Retinal pigment epithelial cell (primary cell): Measurements from ENCODE around the gene C1QTNF5.

Experiments
- DNase-seq: peaks from one replicate; pipeline ENCODE4 v3.0.0-alpha.2; 2010; ENCODE audit warnings: low read depth
- H3K4me3 ChIP-seq: 2 replicates; pipeline ENCODE4 v1.5.1; 2011; ENCODE audit warnings: mild to moderate bottlenecking, low read length, control low read depth, moderate library complexity
- CTCF ChIP-seq: conservative IDR thresholded peaks from 2 replicates; pipeline ENCODE4 v1.5.1; 2011; ENCODE audit warnings: low read depth, low read length, control low read depth, inconsistent platforms

Gene C1QTNF5

GRCh38 chr11:119320240-119320775 lies 20.4 kb downstream of the C1QTNF5 start:
- no peak for TF ChIP-seq CTCF
- DNase-seq: no peak
- peak overlapping the region; percentile 46 for H3K4me3 ChIP-seq

GRCh38 chr11:119319700-119320239 lies 20.9 kb downstream of the C1QTNF5 start:
- DNase-seq: no peak
- no peak for TF ChIP-seq CTCF
- H3K4me3 ChIP-seq: no peak overlapping the region

GRCh38 chr11:119319136-119319699 lies 21.5 kb downstream of the C1QTNF5 start:
- no peak overlapping the region for H3K4me3 ChIP-seq
- DNase-seq: no peak
- no peak for TF ChIP-seq CTCF

GRCh38 chr11:119318240-119319135 lies 22.2 kb downstream of the C1QTNF5 start:
- no peak for TF ChIP-seq CTCF
- no peak overlapping the region for H3K4me3 ChIP-seq
- DNase-seq: no peak

DNA sequence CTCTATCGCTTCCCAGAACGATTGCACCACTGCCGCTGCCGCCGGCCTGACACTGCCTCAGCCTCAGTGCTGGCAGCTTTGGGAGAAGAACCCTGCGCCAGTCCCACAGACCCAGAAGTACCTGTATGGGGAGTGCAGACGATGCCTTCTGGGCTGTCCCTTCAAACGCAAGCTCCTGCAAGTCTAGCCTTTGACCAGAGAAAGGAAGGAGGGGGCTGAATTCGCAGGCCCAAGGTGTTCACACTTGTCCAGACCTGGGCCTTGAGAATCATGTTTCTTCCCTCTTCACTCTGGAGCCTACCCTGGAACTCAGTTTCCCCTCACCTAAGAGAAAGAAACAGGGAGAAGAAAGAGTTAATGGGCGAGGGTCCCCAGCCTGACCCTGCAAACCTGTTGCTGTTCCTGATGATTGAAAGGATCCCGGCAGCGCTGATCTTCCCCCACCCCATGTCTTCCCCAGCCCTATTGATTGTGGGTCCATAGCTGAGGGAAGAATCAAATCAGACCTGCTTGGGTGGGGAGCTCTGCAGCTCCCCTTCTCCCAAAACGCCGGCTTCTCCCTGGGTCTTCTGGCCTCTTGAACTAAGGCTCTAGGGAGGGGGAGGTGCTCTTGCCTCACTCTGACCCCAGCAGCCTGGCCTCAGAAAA lies 23.0 kb downstream of the C1QTNF5 start:
- no peak for DNase-seq
- H3K4me3 ChIP-seq: no peak overlapping the region
- TF ChIP-seq CTCF: no peak

DNA sequence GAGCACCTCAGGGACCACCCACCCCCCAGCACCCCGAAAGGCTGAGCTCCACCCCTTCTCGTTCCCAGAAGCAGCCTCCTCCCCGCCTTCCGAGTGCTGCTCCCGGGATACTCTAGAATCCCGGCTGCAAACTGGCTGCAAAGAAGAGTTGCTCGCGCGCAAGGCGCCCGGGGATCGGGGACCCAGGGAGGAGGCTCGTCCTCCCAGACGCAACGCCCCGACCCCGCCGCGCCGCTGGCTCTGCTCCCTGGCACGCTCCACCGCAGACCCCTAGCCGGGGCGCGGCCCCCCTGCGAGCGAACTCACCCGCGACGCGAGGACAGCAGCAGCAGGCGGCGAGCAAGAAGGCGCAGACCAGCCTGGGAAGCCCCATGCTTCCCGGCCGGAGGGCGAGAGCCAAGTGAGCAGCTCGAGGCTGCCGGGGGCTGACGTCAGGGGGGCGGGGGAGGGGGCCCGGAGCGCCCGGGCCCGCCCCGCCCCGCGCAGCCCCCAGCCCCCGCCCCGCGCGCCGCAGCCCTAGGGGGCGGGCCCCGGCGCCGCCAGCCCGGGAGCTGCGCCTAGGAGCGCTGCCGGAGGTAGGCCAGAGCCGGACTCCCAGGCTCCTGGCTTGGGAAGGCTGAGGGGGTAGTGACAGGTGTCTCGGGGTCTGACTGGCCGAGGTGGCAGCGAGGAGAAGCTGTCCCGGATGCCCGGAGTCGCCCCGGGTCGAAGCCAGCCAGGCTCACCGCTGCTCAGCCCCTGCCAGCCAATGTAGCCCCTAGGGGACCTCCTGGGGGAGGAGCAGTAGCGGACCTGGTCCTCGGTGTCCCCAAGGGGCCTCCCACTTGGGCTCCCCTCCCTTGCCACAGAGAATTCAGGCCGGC lies 23.7 kb downstream of the C1QTNF5 start, which contains the start of gene MCAM:
Gene MCAM (minus strand): TSS at position 402 of the 863 bp plus-strand sequence. CDS start 29 bp downstream, at position 373.
- TF ChIP-seq CTCF: no peak
- peak within 1 kb of the TSS; percentile 69 for H3K4me3 ChIP-seq
- DNase-seq: no peak
